Activated CD4-positive, alpha-beta T cell treated with anti-CD3 and anti-CD28 coated beads for 1 hour (primary cell): ENCODE data around the gene BEGAIN.

Experiments
- DNase-seq: peaks from one replicate; pipeline ENCODE4 v3.0.0-alpha.2; 2020

Gene BEGAIN

DNA sequence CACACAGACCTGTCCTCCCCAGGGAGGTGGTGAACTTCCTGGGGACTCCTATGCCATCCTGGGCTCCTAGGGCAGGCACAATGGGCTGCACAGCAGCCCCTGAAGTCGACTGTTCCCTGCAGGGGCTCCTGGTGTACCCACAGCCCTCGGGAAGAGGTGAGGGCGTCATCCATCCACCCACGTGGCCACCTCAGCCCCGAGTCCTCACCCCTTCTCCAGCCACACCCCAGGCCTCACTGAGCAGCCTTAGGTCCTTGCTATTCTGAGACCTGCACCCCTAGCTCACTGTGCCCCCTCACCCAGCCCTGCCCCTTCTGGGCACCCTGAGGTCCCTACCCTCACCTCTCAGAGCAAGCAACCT lies 38.9 kb downstream of the BEGAIN start:
- no peak for DNase-seq

DNA sequence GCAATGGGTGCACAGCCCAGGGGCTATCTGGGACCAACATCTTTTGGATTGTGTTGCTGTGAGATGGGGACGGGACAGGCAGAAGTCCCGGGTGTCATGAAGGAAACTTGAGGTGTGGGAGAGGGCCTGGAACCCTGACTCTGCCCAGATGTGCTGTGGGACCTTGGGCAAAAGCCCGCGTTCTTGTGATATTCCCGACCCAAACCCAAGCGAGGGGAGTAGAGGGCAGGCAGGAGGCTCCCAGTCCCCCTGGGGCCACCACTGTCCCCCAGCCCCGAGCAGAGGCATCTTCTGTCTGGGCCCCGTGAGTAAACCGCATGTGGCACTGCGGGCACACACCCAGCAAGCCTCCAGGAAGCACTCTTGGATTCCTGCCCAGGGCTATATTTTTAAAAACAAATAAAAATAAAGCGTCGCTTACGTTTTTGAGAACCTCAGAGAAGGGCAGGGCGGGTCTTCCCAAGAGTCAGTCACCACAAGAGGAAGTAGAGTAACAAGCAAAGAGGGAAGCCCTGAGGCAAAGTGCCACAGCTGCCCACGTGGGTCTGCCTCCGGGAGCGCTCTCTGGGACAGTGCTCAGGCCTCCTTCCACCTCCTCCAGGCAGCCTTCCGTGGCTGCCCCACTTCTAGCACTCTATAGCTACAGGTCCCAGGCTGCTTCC lies 39.5 kb downstream of the BEGAIN start:
- DNase-seq, result peak; percentile 26

DNA sequence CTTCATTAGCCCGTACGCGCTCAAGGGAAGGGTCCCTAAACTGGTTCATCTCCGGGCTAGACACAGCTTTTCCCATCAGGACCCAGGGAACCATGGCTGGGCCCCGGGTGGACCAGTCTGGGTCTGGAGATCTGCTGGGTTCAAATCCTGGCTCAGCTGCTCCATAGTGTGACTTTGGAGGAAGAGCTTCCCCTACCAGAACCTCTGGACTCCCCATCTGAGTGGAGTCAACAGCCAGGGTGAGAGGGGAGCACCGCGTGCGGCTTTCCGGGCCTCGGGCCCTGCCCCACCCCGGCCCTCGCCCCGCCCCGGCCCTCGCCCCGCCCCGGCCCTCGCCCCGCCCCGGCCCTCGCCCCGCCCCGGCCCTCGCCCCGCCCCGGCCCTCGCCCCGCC lies 41.2 kb downstream of the BEGAIN start:
- DNase-seq, result no peak

DNA sequence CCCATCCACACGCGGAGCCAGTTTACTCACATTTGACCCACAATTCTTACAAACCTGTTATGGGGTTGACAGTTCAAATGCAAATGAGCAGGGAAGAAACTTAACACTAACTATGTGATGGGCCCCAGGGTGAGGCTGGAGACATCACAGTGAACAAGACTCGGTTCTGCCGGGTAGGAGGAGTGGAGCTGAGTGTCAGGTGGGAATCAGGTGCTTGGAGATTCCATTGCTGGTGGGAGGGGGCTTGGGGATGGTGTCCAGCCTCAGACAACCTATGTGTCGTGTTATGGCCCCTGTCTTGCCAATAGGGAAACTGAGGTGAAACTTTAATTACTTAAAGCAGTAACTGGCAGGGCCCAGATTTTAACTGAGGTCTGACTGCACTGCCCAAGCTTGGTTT lies 41.9 kb downstream of the BEGAIN start:
- DNase-seq, result no peak

DNA sequence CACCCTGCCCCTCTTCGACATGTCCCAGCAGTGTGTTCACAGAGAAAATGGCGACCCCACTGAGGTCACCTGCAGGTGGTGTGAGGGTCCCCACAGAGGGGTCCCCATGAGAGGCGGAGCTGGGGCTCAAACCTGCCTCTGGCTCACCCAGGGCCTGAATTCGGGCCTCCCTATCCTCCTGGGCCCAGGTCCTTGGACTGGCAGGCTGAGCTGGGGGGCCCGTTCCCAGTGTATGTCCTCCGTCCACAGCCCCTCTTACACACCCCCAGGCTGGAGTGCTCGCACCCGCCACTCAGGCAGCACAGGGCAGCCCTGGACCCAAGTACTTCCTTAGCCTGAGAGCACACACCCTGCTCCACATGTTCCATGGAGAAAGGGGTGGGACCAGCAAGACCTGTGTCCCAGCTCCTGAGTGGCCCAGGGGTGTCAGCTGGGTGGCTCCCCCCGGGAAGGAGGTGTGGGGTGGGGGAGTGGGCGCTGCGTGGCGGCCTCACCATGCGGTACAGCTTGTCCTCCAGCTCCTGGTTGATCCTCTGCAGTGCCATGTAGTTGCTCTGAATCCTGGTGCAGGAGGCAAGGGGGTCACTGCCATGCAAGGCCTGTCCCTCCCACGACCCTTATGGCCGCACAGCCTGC lies 42.6 kb downstream of the BEGAIN start:
- no peak for DNase-seq

DNA sequence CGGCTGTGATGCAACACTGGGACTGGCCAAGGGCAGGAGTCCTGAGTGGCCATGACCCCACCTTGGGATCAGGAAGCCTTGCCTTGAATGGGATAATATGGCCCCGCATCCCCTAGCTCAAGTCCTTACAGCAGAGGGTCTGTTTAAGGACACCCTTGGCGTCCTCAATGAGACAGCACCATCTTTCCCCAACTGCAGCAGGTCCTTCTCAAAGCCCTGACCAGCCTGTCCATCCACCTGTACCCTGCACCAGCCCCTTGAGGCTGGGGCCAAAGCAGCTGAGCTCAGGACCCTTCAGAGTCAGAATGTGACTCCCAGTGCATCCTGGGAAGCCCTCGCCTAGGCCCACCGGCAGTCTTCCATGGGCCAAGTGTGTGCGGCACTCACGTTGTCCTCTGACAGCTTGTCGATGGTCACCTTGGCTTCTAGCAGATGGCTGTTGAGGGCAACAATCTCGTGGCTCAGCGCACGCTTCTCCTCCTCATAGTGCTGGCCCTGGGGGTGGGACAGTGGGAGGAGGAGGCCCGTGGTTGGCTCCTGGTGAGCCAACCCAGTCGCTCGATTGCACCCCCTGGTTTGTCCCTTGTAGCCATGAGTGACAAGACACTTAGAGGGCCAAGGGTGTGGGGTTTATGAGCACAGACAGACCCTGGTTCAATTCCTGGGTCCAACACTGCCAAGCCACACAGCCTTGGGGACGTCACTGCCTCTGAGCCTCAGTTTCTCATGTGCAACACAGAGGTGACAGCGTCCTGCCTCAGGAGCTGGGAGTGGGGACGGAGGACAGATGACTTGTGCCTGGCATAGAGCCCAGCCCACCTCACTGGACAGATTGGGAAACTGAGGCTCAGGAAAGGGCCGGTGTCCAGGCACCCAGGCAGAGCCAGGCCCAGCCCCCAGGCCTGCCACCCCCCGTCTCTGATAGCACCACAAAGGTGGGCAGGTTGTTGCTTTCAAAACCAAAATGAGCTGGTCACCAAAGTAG lies 43.5 kb downstream of the BEGAIN start:
- no peak for DNase-seq

DNA sequence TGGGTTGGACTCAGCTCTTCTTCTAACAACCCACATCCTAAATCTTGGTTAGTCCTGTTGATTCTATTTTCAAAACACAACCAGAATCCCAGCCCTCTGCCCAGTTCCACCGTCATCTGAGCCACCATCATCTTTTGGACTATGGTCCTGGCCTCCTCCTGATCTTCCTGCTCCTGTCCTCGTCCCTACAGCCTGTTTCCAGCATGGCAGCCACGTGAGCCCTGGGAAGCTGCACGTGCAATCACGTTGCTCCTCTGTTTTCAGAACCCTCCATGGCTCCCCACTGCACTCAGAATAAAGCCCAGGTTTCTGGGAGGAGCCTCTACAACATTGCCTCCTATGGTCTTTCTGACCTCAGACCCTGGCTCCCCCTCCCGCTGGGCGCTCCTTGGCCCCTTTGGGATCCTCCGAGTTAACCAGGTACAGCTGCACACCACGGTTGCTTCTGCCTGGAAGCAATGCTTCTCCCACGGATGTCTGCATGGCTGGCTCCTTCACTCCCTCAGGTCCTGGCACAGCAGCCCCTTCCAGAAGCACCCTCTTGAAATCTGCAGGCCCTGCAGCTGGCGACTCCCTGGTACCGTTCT lies 44.5 kb downstream of the BEGAIN start:
- no peak for DNase-seq

DNA sequence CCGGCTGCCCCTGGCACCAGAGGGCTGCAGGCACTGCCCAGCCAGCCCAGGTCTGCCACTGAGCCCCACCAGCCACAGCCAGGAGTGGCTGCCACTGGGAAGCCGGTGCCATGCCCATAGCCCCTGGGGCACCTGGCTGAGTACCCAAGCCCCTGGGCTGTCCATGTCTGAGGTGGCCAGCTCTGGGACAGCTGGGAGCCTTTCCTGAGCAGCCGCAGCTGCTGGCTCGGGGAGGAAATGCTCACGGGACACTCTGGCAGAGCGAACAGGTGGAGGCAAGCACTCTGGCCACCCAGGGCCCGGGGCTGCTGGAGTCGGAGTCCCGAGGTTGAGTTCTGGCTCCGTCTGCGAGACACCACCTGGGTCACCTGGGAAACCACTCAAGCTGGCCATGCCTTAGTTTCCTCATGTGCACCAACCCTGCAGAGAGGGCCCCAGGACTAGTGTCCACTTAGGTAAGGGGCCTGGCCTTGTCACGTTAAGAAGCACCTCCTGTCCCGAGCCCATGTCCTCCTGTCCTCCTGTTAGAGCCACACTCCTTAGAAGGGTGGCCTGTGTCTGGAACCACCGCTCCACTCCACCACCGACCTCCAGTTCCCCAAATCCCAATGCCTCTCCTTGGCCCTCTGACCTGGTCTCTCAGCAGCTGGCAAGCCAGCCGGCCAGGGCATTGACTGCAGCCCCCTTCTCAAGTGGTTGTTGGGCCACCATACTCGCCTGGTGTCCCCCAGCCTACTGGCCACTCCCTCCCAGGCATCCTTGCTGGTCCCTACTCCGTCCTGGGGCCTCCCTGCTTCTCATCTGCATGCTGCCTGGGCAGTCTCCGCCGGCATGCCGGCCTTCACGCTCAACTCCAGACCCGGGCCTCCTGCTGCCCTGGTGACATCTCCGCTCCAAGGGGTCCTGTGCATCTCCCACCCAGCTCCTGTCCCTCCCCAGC lies 45.3 kb downstream of the BEGAIN start:
- no peak for DNase-seq

DNA sequence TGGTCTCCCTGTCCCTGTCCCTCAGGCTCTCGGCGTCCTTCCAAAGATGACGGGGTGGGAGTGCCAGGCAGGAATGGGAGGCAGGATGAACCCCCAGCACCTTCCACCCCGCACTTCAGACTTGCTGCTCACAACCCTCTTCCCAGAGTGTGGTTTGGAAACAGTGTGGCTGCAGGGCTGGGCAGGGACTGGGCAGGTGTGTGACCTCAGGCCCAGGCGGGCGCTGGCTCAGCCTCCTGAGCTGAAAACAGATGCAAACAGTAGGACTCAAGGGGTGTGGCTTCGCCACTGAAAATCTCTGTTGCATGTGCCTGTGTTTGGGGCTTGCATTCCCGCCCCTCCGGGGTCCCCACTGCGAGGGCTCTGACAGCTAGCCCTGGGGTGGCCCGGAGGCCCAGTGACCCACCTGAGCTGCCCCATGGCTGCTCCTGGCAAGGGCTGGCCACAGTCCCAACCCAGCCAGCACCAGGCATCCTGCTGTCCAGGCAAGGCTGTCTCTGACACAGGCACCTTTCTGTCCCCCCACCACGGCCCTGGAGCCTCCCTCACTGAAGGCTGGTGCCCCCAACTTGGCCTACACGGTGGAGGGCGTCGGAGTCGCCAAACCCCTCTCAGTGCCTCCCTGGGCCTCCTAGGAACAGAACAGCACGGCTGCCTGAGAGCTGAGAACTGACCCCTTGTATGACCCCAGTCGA lies 46.1 kb downstream of the BEGAIN start:
- no peak for DNase-seq

DNA sequence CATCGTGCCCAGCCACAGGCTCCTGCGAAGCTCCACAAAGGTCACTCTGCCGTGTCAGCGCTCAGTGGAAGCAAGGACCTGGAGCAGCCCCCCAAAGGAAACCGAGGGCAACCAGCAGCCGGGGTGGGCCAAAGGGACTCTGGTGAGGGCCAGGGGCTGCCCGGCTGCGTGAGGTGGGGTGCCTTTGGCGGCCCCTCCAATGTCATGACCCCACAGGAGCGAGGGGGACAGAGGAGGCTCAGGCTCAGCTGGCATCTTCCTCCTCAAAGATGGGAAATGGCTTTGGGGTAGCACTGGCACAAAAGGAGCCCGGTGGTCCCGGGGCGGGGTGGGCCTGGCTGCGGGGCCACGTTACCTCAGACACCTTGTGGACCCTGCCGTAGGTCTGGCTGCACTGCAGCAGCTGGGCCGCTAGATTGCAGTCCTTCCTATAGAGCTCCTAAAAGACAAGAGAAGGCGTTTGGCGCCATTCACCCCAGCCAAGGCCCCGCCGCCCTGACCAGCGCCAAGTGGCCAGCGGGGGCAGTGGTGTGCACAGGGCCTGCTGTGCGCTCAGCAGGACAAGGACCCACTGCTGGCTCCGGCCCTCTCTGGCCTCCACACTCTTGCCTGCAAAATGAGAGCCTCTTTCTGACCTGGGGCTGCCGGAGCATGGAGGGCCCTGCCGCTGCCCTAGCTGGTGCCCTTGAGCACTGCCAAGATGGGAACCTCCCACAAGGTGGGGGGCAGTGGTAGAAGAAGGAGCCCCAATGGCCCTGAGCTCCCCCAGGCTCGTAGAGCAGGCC lies 46.9 kb downstream of the BEGAIN start:
- DNase-seq, result no peak

DNA sequence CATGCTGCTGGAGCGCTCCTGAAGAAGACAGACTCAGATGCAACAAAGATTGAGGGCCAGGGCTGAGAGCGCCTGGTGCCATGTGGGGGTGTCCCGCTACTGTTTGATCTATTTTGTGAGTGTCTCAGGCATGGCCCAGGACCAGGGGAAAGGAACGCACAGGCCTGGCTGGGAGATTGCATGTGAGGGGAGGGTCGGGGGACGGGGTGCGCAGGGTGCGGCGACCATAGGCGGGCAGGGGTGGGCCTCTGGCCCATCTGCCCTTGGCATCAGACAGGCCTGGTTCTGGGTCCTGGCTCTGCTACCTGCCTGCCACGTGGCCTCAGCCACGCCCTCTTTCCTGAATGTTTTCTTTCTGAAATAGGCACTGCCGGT lies 47.5 kb downstream of the BEGAIN start:
- DNase-seq, result no peak

DNA sequence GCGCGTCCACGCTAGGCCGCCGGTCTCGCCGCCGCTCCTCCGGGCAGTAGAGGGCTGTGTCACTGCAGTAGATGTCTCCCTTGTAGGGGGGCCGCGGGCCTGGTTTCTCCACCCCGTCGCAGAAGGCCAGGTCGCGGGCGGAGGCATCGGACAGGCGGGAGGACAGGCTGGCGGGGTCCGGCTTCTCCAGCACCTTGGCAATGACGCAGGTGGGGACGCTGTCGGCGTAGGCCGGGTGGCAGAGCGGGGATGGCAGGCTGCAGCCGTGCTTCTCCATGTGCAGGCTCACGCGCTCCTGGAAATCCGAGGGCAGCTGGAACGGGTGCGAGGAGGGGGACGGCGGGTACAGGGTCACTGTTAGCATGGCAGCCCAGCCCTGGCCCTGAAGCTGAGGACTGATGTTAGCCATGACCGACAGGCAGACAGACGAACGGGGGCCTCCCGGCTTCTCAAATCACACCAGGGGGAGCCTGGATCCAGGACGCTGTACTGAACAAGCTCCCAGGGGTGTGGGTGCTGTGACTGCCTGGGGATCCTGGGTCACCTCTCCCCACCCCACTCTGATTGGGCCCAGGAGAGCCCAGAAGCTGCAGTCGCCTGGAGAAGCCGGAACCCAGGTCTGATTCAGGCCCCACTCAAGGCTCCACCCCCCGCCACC lies 48.1 kb downstream of the BEGAIN start:
- no peak for DNase-seq

DNA sequence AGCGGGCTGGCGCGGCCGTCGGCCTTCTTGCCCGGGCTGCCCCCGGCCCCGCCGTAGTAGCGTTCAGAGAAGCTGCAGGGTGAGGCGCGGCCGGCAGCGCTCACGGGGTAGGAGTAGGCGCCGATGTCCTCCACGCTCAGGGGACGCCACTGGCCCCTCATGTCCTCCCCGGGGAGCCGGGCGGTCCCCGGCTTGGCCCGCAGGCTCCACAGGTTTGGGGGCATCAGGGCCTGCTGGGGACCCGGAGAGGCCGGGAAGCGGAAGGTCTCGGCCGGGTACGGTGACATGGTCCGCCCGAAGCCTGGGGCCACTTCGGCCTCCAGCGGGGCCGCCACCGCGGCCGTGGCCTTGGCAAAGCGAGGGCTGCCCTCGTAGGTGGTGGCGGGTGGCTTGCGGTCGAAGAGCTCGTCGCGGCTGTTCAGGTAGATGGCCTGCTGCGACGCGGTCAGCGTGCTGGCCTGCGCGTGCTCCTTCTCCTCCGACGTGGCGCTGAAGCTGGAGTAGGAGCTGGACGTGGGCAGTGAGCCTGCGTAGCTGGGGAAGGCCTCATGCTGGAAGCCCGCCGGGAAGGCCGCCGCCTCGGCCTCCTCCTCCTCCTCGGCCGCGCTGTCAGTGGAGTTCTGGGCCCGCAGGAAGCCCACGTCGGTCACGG lies 48.7 kb downstream of the BEGAIN start:
- DNase-seq, result no peak

DNA sequence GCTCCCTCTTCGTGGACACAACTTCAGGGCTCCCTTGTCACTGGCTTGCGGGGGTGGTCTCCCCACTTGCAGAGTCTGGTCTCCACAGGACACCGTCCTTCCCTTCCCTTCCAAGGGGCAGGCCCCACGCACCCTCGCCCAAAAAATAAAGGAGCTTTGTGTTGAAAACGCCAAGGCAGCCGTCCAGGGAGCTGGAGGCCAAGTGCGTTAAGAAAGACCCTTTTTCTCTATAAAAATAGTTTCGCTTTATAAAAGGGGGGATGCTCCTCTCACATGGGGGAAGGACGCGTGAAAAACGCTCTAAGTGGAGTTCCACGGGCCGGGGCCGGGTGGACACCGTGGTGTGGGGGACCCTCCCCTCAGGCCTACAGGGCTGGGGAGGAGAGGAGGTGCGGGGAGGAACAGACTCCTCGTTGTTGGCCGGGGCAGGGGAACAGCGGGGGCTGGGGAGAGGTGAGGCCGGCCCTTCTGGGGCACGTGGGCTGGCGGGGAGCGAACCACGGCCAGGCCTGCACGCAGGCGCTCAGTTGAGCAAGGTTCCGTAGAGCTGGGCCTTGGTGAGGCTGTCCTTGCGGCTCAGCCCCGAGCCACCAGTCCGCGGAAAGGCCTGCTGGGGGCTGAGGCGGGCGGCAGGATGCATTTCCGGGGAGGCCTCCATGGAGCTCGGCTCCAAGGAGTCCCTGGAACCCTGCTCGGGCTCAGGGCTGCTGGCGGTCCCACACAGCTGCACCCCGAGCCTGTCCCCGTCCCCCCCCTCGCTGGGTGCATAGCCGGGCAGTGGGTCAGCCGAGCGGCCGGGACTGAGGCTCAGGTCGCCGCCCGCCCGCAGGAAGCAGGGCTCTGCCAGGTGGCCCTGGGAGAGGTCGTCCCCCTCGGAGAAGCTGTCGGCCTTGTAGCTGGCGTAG lies 49.5 kb downstream of the BEGAIN start:
- peak; percentile 6 for DNase-seq

DNA sequence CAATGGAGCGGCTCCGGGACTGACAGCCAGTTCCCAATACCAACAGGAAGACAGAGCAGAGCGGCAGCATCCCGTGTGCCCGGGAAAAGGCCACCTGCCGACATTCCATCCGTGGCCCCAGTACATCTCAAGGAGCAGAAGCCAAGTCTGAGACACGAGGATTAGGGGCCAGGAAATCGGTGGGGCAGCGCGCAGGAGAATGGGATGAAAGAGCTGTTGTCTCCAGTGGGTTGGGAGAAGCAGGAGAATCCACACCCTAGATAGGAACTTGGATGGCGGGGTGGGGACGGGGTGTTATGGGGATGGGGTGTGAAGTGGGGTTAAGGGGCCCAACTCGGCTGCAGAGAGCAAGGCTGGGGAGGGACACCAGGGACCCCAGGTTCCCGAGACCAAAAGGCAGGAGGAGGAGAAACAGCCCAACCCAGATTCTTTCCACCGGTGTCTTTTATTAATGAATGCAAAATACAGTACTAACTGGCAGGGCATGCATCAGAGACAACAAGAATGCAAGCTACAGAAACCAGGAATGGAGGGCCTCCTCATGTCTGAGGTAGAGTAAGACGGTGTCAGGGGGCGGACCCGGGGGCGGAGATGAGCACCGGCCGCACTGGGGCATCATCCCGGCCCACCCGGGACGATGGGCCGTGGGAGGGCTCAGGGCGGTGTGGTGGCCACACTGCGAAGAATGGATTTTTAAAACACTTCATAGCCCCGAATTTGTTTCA lies 50.3 kb downstream of the BEGAIN start:
- DNase-seq, result no peak

DNA sequence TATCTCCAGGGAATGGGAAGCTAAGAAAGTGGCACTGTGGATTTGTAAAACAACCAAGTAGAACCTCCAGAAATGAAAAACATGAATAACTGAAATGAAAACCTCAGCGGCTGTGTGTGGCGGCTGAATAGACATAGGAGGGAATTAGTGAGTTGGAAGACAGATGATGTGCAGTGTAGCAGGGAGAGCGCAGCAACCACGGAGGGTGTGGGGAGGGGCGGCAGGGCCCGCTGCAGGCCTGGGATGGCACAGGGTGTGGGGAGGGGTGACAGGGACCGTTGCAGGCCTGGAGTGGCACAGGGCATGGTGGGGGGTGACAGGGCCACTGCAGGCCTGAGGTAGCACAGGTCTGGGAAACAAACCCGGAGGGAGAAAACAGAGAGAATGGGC lies 51.1 kb downstream of the BEGAIN start:
- DNase-seq, result no peak

DNA sequence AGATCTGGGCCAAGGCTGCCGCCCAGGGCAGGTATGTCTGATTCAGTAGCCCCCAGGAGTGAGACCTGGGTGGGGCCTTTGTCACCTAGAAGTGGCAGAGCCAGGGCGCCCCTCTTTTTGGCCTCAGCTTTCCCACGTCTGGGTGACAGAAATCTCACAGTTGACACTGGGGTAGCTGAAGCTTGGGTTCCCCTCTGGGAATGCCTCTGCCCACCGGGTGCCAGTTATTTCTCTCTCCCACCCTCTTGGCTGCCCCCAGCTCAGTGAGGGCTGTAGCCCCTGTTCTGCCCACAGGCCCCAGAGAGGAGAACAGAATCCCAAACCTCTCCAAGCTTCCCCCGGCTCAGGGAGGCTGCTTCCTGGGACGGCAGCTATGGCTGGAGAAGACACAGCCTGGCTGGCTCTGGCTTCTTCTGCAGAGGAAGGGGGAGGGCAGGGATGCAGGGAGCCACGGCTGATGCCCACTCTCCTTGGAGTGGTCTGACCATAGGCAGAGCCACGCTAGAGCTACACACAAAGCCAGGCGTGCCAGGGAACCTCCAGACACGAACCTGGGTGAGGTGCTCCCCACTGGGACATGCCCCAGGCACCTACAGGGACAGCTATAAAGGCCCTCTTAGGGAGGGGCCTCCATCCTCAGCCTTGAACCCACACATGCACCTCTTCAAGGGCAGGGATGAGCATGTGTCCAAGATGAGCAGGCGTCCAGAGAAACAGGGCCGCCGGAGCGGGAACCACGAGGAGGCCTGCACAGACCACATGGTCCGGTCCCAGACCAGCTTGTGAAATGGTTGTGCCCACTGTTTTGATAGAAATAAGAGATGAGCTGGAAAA lies 51.7 kb downstream of the BEGAIN start:
- peak; percentile 4 for DNase-seq
